Sciatic nerve (tissue), 2 donors: Measurements from ENCODE around the gene CENPH. TPM values are rescaled to one million over a fixed set of nuclear protein-coding genes. Genes with fewer than 3 reads are reported as not detected.
"Not testable (repeated sequence)": the region's sequence is repeated elsewhere in the genome, so short reads cannot be mapped to it uniquely, and the experiment has no call there.

Experiments used
- ATAC-seq: fragments of 200-7000 bp; cut with Tn5 transposase; one replicate; pipeline ENCODE4 v1.9.1; 2020; ENCODE audit warnings: mild to moderate bottlenecking, moderate library complexity
- DNase-seq: peaks from one replicate; pipeline ENCODE4 v3.0.0-alpha.2; 2020; ENCODE audit warnings: low spot score
- intact Hi-C: fragments of 100-400 bp; cut with DNase I; formaldehyde crosslinking; loops from one replicate; pipeline ENCODE4 v1.14.2; 2022
- total RNA-seq: library from RNA; stranded (reverse); fragmentation: NEBNext Ultra II Directional; extraction: Animal tissue kit (Norgen Biotek cat#: 25700); gene quantifications from one replicate; pipeline ENCODE4 v1.2.1, GENCODE V29; 2021
- donor health status: DM: no; HTN: no; CAD: no.
- donor health status: DM: no; HTN: no; CAD: no.

CENPH gene
- total RNA-seq, 1 donor from 2014 or later, result 2.5 TPM

- ATAC-seq (no peak), DNase-seq (no peak)
- intact Hi-C loops, result no loop called here
These were observed 49.4 kb downstream of the CENPH start for GRCh38 chr5:69238760-69239251.

- intact Hi-C loops, result no loop called here
- ATAC-seq (no peak), DNase-seq (no peak)
These were observed 53.0 kb downstream of the CENPH start for GRCh38 chr5:69242215-69242927.

- DNase-seq, result no peak
- intact Hi-C loops, result no loop called here
- ATAC-seq, result no peak
These were observed 55.6 kb downstream of the CENPH start for GRCh38 chr5:69245031-69245430.

GRCh38 chr5:69248019-69248418 is 58.6 kb downstream of the CENPH start:
- intact Hi-C loops, result no loop called here
- ATAC-seq (no peak), DNase-seq (no peak)

- ATAC-seq, result no peak
- intact Hi-C loops, result no loop called here
- no peak for DNase-seq
These were observed 61.2 kb downstream of the CENPH start for GRCh38 chr5:69250593-69250992.

- intact Hi-C loops, result no loop called here
- ATAC-seq, result no peak
- DNase-seq, result no peak
These were observed 63.1 kb downstream of the CENPH start for GRCh38 chr5:69252437-69252836.

- intact Hi-C loops, DNase-seq: not testable (repeated sequence)
These were observed 66.6 kb downstream of the CENPH start for GRCh38 chr5:69255940-69256339.

GRCh38 chr5:69257577-69257976 is 68.2 kb downstream of the CENPH start:
- intact Hi-C loops, result no loop called here
- no peak for ATAC-seq
- no peak for DNase-seq

More at GRCh38 chr5:69255940-69256339, 66.6 kb downstream of the CENPH start:
- ATAC-seq, result not testable (repeated sequence)

Other genes with a start within 250 kb of the CENPH start
- 41.2 TPM for gene SLC30A5, start 95.6 kb upstream of the CENPH start, total RNA-seq
- 3.3 TPM for gene CCNB1, start 22.4 kb upstream of the CENPH start, total RNA-seq
- 16.7 TPM for gene CDK7, start 45.3 kb downstream of the CENPH start, total RNA-seq
- gene CCDC125, start 143.2 kb downstream of the CENPH start, total RNA-seq, result 7.5 TPM
- 37.7 TPM for gene AK6, start 179.9 kb downstream of the CENPH start, total RNA-seq
- 28.1 TPM for gene TAF9, start 179.9 kb downstream of the CENPH start, total RNA-seq
- gene RAD17, start 180.2 kb downstream of the CENPH start, total RNA-seq, result 22.7 TPM
- gene MARVELD2, start 225.5 kb downstream of the CENPH start, total RNA-seq, result 3.6 TPM